ENCODE results near the gene BMP6.
A peak's percentile ranks its signal among the peaks of the same experiment; 100 is the strongest.
"Not testable (repeated sequence)": the region's sequence is repeated elsewhere in the genome, so short reads cannot be mapped to it uniquely, and the experiment has no call there.

The BMP6 gene

DNA sequence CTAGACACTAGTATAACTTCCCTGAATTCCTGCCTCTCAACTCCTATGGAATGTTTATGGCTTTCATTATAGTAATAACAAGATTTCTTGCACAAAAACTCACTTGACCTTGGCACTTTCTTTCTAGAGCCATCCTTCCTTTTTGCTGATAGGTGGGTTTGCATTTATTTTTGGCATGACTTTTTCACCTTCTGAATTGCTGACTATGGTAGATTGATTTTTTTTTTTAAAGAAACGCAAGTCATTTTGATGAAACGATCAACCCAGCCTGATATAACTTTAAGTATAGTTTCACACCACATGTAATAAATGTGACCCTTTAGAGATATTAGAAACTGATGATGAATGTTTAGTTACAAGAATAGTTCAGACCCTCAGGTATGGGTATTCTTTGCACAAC lies 61.8 kb downstream of the BMP6 start:
- DNase-seq (ENCODE audit: low read depth), result no peak

GRCh38 chr6:7794509-7794908 lies 68.6 kb downstream of the BMP6 start:
- no peak for DNase-seq (ENCODE audit: low read depth)

- DNase-seq (ENCODE audit: low read depth), result no peak
Observed at GRCh38 chr6:7797386-7797785, 71.5 kb downstream of the BMP6 start.

- DNase-seq (ENCODE audit: low read depth), result no peak
Observed at GRCh38 chr6:7798751-7799150, 72.9 kb downstream of the BMP6 start.

- DNase-seq (ENCODE audit: low read depth), result no peak
Observed at GRCh38 chr6:7802662-7803061, 76.8 kb downstream of the BMP6 start.

- no peak for DNase-seq (ENCODE audit: low read depth)
Observed at GRCh38 chr6:7803214-7803613, 77.3 kb downstream of the BMP6 start.

- no peak for DNase-seq (ENCODE audit: low read depth)
Observed at GRCh38 chr6:7805078-7805849, 79.4 kb downstream of the BMP6 start.

- DNase-seq (ENCODE audit: low read depth), result peak; percentile 29
Observed at GRCh38 chr6:7805850-7806214, 79.9 kb downstream of the BMP6 start.

GRCh38 chr6:7806711-7807110 lies 80.8 kb downstream of the BMP6 start:
- no peak for DNase-seq (ENCODE audit: low read depth)

DNA sequence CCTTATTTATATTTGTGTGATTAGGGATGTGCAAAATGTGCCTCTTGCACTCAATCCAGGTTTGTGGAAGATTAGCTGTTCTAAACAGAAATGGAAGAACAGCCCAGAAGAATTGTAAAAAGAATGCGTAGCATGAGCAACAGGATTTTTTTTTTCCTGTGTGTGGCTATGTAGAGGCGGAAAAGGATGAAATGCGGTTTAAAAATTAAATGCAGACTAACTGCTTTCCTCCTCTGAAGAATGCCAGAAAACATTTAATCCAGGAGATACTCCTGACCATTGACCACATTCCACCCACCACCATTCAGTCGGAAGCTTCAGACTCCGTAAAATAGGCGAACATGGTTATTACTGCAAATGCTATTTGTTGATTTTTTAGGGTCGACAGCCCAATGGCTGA lies 83.4 kb downstream of the BMP6 start:
- peak; percentile 26 for DNase-seq (ENCODE audit: low read depth)

- DNase-seq (ENCODE audit: low read depth), result no peak
Observed at GRCh38 chr6:7811441-7811840, 85.5 kb downstream of the BMP6 start.

GRCh38 chr6:7812623-7813022 lies 86.7 kb downstream of the BMP6 start:
- no peak for DNase-seq (ENCODE audit: low read depth)

DNA sequence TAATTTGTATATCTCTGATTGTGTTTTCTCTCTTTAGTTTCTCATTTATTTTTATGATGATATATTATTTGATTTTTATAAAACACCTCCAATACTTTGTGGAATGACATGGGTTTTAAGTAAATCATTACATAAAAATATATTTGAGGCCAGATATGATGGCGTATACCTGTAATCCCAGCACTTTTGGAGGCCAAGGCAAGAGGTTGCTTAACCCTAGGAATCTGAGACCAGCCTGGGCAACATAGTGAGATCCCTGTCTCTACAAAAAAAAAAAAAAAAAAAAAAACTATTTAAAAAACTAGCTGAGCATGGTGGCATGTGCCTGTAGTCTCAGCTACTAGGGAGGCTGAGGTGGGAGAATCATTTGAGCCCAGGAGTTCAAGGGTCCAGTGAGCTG lies 87.3 kb downstream of the BMP6 start:
- DNase-seq (ENCODE audit: low read depth), result no peak

GRCh38 chr6:7813704-7814103 lies 87.8 kb downstream of the BMP6 start:
- no peak for DNase-seq (ENCODE audit: low read depth)

DNA sequence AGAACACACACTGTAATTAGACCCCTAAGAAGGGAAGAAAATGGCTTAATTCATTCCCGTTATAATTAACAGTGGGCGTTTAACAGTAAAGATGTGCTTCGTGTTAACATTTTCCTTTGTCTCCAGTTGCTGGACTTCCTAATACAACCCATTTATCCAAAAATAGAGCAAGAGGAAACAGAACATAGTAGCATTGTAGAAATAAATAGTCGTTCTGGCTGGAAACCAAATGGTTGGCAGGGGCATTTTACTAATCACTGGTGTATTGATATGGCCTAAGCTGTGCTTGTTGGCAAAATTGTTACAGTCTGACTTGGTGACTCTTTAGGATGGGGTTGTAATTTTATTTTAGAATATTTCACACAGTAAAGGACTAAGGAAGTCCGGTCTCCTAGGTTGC lies 89.8 kb downstream of the BMP6 start:
- no peak for DNase-seq (ENCODE audit: low read depth)

GRCh38 chr6:7817184-7817583 lies 91.3 kb downstream of the BMP6 start:
- not testable (repeated sequence) for DNase-seq (ENCODE audit: low read depth)

GRCh38 chr6:7818257-7819214 lies 92.6 kb downstream of the BMP6 start:
- no peak for DNase-seq (ENCODE audit: low read depth)

GRCh38 chr6:7819431-7820015 lies 93.6 kb downstream of the BMP6 start:
- DNase-seq (ENCODE audit: low read depth), result peak; percentile 35

DNA sequence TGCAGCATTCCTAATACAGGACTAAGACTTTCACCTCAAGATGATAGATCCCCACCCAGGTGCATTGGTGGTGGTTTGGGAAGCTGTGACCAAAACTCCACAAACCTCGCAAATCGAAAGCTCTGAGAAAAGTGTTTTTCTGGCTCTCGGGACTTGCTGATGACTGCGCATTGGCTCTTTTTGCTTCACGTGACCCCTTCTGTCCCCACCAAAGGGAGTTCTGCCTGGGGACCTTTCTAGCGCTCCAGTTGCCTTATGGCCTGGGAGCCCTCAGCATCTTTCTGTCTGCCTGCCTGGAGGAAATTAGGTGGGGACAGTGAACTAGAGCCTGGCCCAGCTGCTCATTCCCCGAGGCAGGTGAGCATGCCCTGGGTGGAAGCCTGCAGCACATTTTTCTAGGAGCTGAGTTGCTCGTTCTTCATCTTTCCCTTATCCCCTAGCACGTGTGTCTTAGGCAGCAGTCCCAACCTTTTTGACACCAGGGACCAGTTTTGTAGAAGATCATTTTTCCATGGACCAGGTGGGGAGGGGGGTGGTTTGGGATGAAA lies 94.5 kb downstream of the BMP6 start:
- DNase-seq (ENCODE audit: low read depth), result no peak

- peak; percentile 29 for DNase-seq (ENCODE audit: low read depth)
Observed at GRCh38 chr6:7821426-7821825, 95.5 kb downstream of the BMP6 start.

DNA sequence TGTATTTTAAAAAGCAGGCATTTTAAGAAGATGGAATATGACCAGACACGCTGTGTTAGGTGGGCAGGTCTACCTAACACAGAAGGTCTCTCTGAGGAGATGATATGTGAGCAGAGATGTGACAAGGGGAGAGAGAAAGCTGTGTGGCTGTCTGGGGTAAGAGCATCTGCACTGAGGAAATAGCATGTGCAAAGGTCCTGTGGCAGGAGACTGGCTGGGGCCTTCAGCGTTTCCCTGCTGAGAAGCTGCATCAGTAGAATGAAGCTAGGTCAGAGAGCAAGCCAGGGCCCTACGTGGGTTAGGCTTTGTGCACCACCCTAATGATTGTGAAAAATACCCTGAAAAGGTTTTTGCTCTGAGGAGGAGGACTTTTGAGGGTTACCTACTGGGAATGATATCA lies 97.7 kb downstream of the BMP6 start:
- DNase-seq (ENCODE audit: low read depth), result no peak

- no peak for DNase-seq (ENCODE audit: low read depth)
Observed at GRCh38 chr6:7825986-7826385, 100.1 kb downstream of the BMP6 start.

DNA sequence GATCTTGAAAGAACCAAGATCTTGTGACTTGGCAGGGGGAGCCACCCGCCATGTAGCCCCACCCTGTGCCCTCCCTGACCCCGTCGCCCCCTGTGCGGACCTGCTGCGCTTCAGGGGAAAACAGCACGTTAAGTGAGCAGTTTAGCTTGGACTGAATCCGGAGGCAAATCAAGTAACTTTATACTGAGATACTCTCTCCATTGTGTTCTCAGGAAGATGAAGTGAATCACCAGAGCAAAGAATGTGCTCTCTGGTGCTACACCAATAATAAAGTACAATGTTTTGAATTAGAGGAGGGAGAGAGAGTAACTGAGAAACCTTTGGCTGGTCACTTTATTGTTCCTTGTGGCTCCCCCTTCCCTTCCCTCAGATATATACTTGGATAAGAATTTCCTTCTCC lies 101.2 kb downstream of the BMP6 start:
- peak; percentile 50 for DNase-seq (ENCODE audit: low read depth)

All from iris pigment epithelial cell (primary cell).